Measurements from ENCODE around the gene SLC39A13. TPM values are rescaled to one million over a fixed set of nuclear protein-coding genes. Genes with fewer than 3 reads are reported as not detected.

The SLC39A13 gene
- total RNA-seq, 1 donor from 2014 or later = 60.0 TPM

GRCh38 chr11:47425611-47426010 lies 17.2 kb downstream of the SLC39A13 start:
- DNase-seq = no peak
- Mint-ChIP-seq H3K36me3 (ENCODE audit: unreplicated experiment) (no peaks in the 10 kb centered on the region), H3K27me3 (ENCODE audit: unreplicated experiment) (peaks cover 12% of the 10 kb centered on the region), H3K4me3 (ENCODE audit: unreplicated experiment) (peak overlapping the region; percentile 99), H3K9me3 (ENCODE audit: unreplicated experiment) (peaks cover 10% of the 10 kb centered on the region), H3K27ac (ENCODE audit: unreplicated experiment) (peak overlapping the region; percentile 99), H3K4me1 (ENCODE audit: low read depth, unreplicated experiment) (peaks cover 5% of the 10 kb centered on the region)
- no peak for TF ChIP-seq CTCF (IDR thresholded peaks at IDR 0.05; ENCODE audit: partially characterized antibody, unreplicated experiment)

- H3K4me1 Mint-ChIP-seq (ENCODE audit: low read depth, unreplicated experiment) = peaks cover 5% of the 10 kb centered on the region
- no peak for TF ChIP-seq CTCF (IDR thresholded peaks at IDR 0.05; ENCODE audit: partially characterized antibody, unreplicated experiment)
- peak within 1 kb of the TSS; percentile 99 for H3K27ac Mint-ChIP-seq (ENCODE audit: unreplicated experiment)
- peaks cover 12% of the 10 kb centered on the region for H3K27me3 Mint-ChIP-seq (ENCODE audit: unreplicated experiment)
- peak within 1 kb of the TSS; percentile 99 for H3K4me3 Mint-ChIP-seq (ENCODE audit: unreplicated experiment)
- H3K9me3 Mint-ChIP-seq (ENCODE audit: unreplicated experiment) = peaks cover 10% of the 10 kb centered on the region
- H3K36me3 Mint-ChIP-seq (ENCODE audit: unreplicated experiment) = no peaks in the 10 kb centered on the region
- DNase-seq = peak; percentile 100
Measured at GRCh38 chr11:47426062-47426956, 17.9 kb downstream of the SLC39A13 start, which contains the start of gene PSMC3. TSS of gene PSMC3 (minus strand) at chr11:47426439. CDS start at chr11:47426279, 160 bp downstream.

GRCh38 chr11:47430524-47430923 lies 22.1 kb downstream of the SLC39A13 start:
- no peak for TF ChIP-seq CTCF (IDR thresholded peaks at IDR 0.05; ENCODE audit: partially characterized antibody, unreplicated experiment)
- no peak overlapping the region for H3K4me3 Mint-ChIP-seq (ENCODE audit: unreplicated experiment)
- H3K4me1 Mint-ChIP-seq (ENCODE audit: low read depth, unreplicated experiment) = no peaks in the 10 kb centered on the region
- peaks cover 8% of the 10 kb centered on the region for H3K27me3 Mint-ChIP-seq (ENCODE audit: unreplicated experiment)
- DNase-seq = no peak
- H3K9me3 Mint-ChIP-seq (ENCODE audit: unreplicated experiment) = peaks cover 7% of the 10 kb centered on the region
- H3K36me3 Mint-ChIP-seq (ENCODE audit: unreplicated experiment) = no peaks in the 10 kb centered on the region
- no peak overlapping the region for H3K27ac Mint-ChIP-seq (ENCODE audit: unreplicated experiment)

GRCh38 chr11:47431356-47432083 lies 23.1 kb downstream of the SLC39A13 start:
- H3K27me3 Mint-ChIP-seq (ENCODE audit: unreplicated experiment) = peaks cover 4% of the 10 kb centered on the region
- H3K4me1 Mint-ChIP-seq (ENCODE audit: low read depth, unreplicated experiment) = no peaks in the 10 kb centered on the region
- no peak for TF ChIP-seq CTCF (IDR thresholded peaks at IDR 0.05; ENCODE audit: partially characterized antibody, unreplicated experiment)
- no peak overlapping the region for H3K4me3 Mint-ChIP-seq (ENCODE audit: unreplicated experiment)
- no peak for DNase-seq
- peaks cover 3% of the 10 kb centered on the region for H3K9me3 Mint-ChIP-seq (ENCODE audit: unreplicated experiment)
- H3K36me3 Mint-ChIP-seq (ENCODE audit: unreplicated experiment) = no peaks in the 10 kb centered on the region
- no peak overlapping the region for H3K27ac Mint-ChIP-seq (ENCODE audit: unreplicated experiment)

Data from glutamatergic neuron (in vitro differentiated cells).